ENCODE results near the gene TSC22D2. TPM values are rescaled to one million over a fixed set of nuclear protein-coding genes. Genes with fewer than 3 reads are reported as not detected.

Gene TSC22D2
- total RNA-seq, 1 experiment from 2014 or later = 20.0 TPM

DNA sequence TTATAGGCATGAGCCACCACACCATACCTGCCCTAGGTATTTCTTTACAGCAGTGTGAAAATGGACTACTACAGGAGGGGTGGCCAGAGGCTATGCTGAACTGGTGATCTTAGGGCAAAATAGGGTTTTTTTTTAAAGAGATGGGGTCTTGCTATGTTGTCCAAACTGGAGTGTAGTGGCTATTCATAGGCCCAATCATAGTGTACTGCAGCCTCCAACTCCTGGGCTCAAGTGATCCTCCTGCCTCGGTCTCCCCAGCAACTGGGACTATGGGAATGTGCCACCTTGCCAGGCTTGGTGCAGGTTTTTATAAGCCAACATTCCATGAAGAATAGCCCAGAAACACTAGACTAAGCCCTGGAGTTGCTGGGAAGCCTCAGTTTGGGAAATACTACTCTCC lies 28.6 kb upstream of the TSC22D2 start:
- no peak overlapping the region for H3K4me3 ChIP-seq (replicated peaks in 1 of 2; ENCODE audit: low read depth in 1 of 2, low read length in 2 of 2)
- H3K9ac ChIP-seq (ENCODE audit: low read length) = no peak overlapping the region
- no peaks in the 10 kb centered on the region for H3K27me3 ChIP-seq (ENCODE audit: insufficient read depth, low read length)
- no TSS peak for BruUV-seq (replicated peaks)
- TF ChIP-seq YY1 (IDR thresholded peaks at IDR 0.05; ENCODE audit: extremely low read depth, insufficient replicate concordance, low read depth, low read length) (no peak), SRF (IDR thresholded peaks at IDR 0.05; ENCODE audit: low read depth) (no peak), ZFX (IDR thresholded peaks at IDR 0.05) (no peak), EZH2phosphoT487 (IDR thresholded peaks at IDR 0.05; ENCODE audit: borderline replicate concordance) (no peak), SIN3A (IDR thresholded peaks at IDR 0.05; ENCODE audit: low read depth) (no peak), CTCF (IDR thresholded peaks at IDR 0.05 in 2 of 3, conservative IDR thresholded peaks at IDR 0.05 in 1 of 3; ENCODE audit: borderline replicate concordance in 1 of 3, insufficient read depth in 1 of 3, low read depth in 2 of 3, low read length in 2 of 3) (no peak), POLR2A (IDR thresholded peaks at IDR 0.05; ENCODE audit: borderline replicate concordance, extremely low read depth, insufficient read depth, insufficient read length) (no peak), SP1 (IDR thresholded peaks at IDR 0.05; ENCODE audit: low read depth) (no peak), POLR2AphosphoS5 (IDR thresholded peaks at IDR 0.05; ENCODE audit: low read depth, low read length) (no peak), ZNF274 (IDR thresholded peaks at IDR 0.05; ENCODE audit: low read depth, low read length) (no peak), ELF1 (IDR thresholded peaks at IDR 0.05; ENCODE audit: borderline replicate concordance, low read depth) (no peak), EZH2 (IDR thresholded peaks at IDR 0.05) (no peak)
- TF ChIP-seq, protein P1, sequence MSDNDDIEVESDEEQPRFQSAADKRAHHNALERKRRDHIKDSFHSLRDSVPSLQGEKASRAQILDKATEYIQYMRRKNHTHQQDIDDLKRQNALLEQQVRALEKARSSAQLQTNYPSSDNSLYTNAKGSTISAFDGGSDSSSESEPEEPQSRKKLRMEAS (IDR thresholded peaks at IDR 0.05) = no peak
- TF ChIP-seq, protein P2, sequence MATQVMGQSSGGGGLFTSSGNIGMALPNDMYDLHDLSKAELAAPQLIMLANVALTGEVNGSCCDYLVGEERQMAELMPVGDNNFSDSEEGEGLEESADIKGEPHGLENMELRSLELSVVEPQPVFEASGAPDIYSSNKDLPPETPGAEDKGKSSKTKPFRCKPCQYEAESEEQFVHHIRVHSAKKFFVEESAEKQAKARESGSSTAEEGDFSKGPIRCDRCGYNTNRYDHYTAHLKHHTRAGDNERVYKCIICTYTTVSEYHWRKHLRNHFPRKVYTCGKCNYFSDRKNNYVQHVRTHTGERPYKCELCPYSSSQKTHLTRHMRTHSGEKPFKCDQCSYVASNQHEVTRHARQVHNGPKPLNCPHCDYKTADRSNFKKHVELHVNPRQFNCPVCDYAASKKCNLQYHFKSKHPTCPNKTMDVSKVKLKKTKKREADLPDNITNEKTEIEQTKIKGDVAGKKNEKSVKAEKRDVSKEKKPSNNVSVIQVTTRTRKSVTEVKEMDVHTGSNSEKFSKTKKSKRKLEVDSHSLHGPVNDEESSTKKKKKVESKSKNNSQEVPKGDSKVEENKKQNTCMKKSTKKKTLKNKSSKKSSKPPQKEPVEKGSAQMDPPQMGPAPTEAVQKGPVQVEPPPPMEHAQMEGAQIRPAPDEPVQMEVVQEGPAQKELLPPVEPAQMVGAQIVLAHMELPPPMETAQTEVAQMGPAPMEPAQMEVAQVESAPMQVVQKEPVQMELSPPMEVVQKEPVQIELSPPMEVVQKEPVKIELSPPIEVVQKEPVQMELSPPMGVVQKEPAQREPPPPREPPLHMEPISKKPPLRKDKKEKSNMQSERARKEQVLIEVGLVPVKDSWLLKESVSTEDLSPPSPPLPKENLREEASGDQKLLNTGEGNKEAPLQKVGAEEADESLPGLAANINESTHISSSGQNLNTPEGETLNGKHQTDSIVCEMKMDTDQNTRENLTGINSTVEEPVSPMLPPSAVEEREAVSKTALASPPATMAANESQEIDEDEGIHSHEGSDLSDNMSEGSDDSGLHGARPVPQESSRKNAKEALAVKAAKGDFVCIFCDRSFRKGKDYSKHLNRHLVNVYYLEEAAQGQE (IDR thresholded peaks at IDR 0.05; ENCODE audit: low read depth) = no peak
- H4K20me1 ChIP-seq (ENCODE audit: insufficient read depth) = no peaks in the 10 kb centered on the region
- no peaks in the 10 kb centered on the region for H3K79me2 ChIP-seq (ENCODE audit: insufficient read depth, low read length)
- DNase-seq (ENCODE audit: low read depth, low spot score) (no peak), ATAC-seq (no peak)
- H3K9me3 ChIP-seq (ENCODE audit: control insufficient read depth in 1 of 2, insufficient read depth in 1 of 2, low read depth in 1 of 2, low read length in 2 of 2) = no peaks in the 10 kb centered on the region
- POLR2A ChIA-PET = no interaction called here
- H3K27ac ChIP-seq (ENCODE audit: low read depth, low read length) = no peak overlapping the region
- H3K4me1 ChIP-seq (ENCODE audit: control insufficient read depth in 1 of 2, insufficient read depth in 2 of 2, low read length in 2 of 2) = peaks cover 0 to 3% of the 10 kb centered on the region in 2 experiments; a peak in 1 of 4 replicates
- RAD21 ChIA-PET (ENCODE audit: low non-redundant PET in 1 of 2, low total read pairs in 2 of 2, uncharacterized antibody in 2 of 2, unreplicated experiment in 2 of 2) = no interaction called here
- H3K4me2 ChIP-seq (ENCODE audit: low read length) = no peak overlapping the region
- H3K36me3 ChIP-seq (ENCODE audit: control insufficient read depth in 1 of 2, insufficient read depth in 2 of 2, low read length in 2 of 2) = no peaks in the 10 kb centered on the region
- intact Hi-C loops (cut with micrococcal nuclease) = no loop called here
- H3K9me2 ChIP-seq (ENCODE audit: insufficient read depth) = no peaks in the 10 kb centered on the region
- CTCF ChIA-PET = no interaction called here
- H2AFZ ChIP-seq (ENCODE audit: low read depth, low read length, poor library complexity, severe bottlenecking) = no peak overlapping the region

All from HCT116 (cell line).